AG09309 (cell line): ENCODE results near the gene PDK1.

Experiments
- DNase-seq: peaks from one replicate; pipeline ENCODE4 v3.0.0-alpha.2; 2010; ENCODE audit warnings: low read depth
- H3K4me3 ChIP-seq: 2 replicates; pipeline ENCODE4 v1.5.1; 2011; ENCODE audit warnings: mild to moderate bottlenecking, low read depth, low read length, moderate library complexity; ENCODE audit not compliant: control insufficient read depth
- TF ChIP-seq, protein P1 (sequence below): IDR thresholded peaks from 2 replicates; pipeline ENCODE4 v1.5.1; 2011; ENCODE audit warnings: mild to moderate bottlenecking, low read depth, low read length, inconsistent platforms; ENCODE audit not compliant: insufficient read depth, control insufficient read depth; ENCODE audit errors: missing control alignments

Gene PDK1

DNA sequence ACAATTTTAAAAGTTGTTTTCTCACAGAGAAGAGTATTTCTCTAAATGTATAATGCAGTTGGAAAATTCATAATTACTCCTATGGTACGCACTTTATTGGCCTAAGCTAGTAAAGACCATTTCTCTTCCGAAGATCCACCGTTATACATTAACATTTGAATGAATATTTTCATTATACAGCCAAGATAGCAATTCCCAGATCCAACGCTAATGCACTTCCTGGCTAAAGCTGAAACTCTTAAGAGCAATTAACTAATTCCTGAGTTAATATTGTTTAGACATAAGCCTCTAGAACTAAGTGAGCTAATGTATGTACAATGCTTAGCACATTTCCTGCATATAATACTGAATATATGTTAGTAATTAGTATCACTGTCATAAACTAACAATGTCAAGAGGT is 56.2 kb downstream of the PDK1 start:
- DNase-seq: no peak
- TF ChIP-seq, protein P1, sequence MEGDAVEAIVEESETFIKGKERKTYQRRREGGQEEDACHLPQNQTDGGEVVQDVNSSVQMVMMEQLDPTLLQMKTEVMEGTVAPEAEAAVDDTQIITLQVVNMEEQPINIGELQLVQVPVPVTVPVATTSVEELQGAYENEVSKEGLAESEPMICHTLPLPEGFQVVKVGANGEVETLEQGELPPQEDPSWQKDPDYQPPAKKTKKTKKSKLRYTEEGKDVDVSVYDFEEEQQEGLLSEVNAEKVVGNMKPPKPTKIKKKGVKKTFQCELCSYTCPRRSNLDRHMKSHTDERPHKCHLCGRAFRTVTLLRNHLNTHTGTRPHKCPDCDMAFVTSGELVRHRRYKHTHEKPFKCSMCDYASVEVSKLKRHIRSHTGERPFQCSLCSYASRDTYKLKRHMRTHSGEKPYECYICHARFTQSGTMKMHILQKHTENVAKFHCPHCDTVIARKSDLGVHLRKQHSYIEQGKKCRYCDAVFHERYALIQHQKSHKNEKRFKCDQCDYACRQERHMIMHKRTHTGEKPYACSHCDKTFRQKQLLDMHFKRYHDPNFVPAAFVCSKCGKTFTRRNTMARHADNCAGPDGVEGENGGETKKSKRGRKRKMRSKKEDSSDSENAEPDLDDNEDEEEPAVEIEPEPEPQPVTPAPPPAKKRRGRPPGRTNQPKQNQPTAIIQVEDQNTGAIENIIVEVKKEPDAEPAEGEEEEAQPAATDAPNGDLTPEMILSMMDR: no peak
- no peak overlapping the region for H3K4me3 ChIP-seq

DNA sequence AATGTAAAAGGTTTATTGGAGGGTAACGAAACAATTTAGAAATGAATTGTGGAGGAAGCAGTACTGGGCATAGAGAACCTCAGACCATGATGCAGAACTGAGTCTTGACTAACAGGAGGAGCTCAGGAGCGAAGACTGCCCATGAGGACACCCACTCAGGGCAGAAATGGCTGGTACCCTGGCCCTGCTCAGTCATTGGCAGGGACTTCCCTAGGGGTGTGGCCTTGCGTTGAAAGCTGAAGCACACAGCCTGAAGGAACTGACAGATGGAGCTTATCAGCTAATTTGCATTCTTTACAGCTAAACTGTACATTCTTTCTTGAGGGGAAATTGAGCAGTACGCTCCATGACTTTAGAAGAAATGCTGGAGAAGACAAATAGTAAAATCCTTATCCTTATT is 57.1 kb downstream of the PDK1 start:
- DNase-seq: no peak
- H3K4me3 ChIP-seq: no peak overlapping the region
- TF ChIP-seq, protein P1: no peak

DNA sequence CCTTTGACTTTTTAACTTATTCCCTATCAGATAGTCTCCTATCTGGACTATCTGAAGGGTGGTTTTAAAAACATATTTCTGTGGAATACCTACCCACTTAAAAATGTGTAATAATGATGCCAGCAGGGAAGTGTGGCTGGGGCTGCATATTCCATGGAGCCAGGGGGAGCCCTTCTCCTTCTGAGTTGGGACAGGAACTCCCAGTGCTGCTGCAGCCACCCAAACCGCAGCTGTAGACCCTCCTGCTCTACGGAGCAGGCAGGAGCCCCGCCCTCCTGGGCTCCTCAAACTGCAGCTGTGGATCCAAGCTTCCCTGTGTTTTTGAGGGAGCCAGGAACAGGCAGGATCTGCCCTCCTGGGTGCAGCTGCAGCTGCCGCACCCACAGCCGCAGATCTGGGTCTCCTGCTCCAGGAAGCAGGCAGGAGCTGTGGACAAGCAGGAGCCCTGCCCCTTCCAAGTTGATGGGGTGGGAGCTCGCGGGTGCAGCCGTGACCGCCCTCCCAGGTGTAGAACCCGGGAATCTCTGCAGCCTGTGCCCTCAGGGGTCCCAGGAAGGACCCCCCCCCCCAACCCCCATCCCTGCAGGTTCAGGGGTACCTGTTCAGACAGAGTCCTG is 57.8 kb downstream of the PDK1 start:
- TF ChIP-seq, protein P1: no peak
- no peak overlapping the region for H3K4me3 ChIP-seq
- DNase-seq: no peak

GRCh38 chr2:172614932-172615331 is 59.0 kb downstream of the PDK1 start:
- no peak overlapping the region for H3K4me3 ChIP-seq
- TF ChIP-seq, protein P1: no peak
- DNase-seq: no peak

GRCh38 chr2:172615727-172616261 is 59.9 kb downstream of the PDK1 start:
- TF ChIP-seq, protein P1: no peak

DNA sequence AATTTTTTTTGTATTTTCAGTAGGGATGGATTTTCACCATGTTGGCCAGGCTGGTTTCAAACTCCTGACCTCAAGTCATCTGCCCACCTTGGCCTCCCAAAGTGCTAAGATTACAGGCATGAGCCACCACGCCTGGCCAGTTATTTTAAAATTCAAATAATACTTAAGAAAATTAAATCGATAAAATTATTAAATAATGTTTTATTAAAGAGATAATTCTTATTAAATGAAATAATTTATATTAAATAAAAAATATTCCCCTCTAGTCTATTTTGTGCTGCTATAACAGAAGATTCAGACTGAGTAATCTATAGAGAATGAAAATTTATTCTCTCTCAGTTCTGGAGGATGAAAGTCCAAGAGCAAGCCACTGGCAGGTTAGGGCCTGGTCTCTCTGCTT is 61.2 kb downstream of the PDK1 start:
- no peak for DNase-seq
- TF ChIP-seq, protein P1: no peak
- H3K4me3 ChIP-seq: no peak overlapping the region

More at GRCh38 chr2:172615727-172616261, 59.9 kb downstream of the PDK1 start:
- H3K4me3 ChIP-seq: no peak overlapping the region
- DNase-seq: no peak
